ENCODE data around the gene TMPRSS5. TPM values are rescaled to one million over a fixed set of nuclear protein-coding genes. Genes with fewer than 3 reads are reported as not detected.

TMPRSS5 gene
- total RNA-seq, 1 donor from 2014 or later, result 2.0 TPM

Other genes starting within 250 kb of the TMPRSS5 start
- gene DRD2, start 230.9 kb downstream of the TMPRSS5 start, total RNA-seq, result 0.32 TPM
- gene ZW10, start 67.4 kb upstream of the TMPRSS5 start, total RNA-seq, result 10.3 TPM
- gene CLDN25, start 73.5 kb upstream of the TMPRSS5 start, total RNA-seq, result not detected
- gene USP28, start 169.3 kb upstream of the TMPRSS5 start, total RNA-seq, result 19.9 TPM
- not detected for gene HTR3B, start 198.5 kb upstream of the TMPRSS5 start, total RNA-seq